Aorta (tissue), 5 donors: ENCODE measurements around the gene CSKMT. TPM values are rescaled to one million over a fixed set of nuclear protein-coding genes. Genes with fewer than 3 reads are reported as not detected.
"Not testable (repeated sequence)": the region's sequence is repeated elsewhere in the genome, so short reads cannot be mapped to it uniquely, and the experiment has no call there.

Experiments
- ATAC-seq: fragments of 200-7000 bp; cut with Tn5 transposase; one replicate; pipeline ENCODE4 v1.9.1; 2022; ENCODE audit warnings: moderate library complexity; ENCODE audit not compliant: low FRiP score
- DNase-seq, 2 donors: peaks; one replicate each; pipeline ENCODE4 v3.0.0-alpha.2; 2020
- H3K27ac ChIP-seq, 2 donors: one replicate each; pipeline ENCODE4 v1.5.1; 2013; ENCODE audit warnings: low read length in 2 of 2, mild to moderate bottlenecking in 2 of 2, moderate library complexity in 2 of 2, control low read depth in 1 of 2, inconsistent platforms in 1 of 2, low read depth in 1 of 2
- H3K27me3 ChIP-seq, 2 donors: one replicate each; pipeline ENCODE4 v1.6.1; 2013; ENCODE audit warnings: control low read depth in 1 of 2, low read length in 1 of 2, mild to moderate bottlenecking in 1 of 2, moderate library complexity in 1 of 2; ENCODE audit not compliant: insufficient read depth in 2 of 2, control insufficient read depth in 1 of 2
- H3K36me3 ChIP-seq, 2 donors: one replicate each; pipeline ENCODE4 v1.6.1; 2013; ENCODE audit warnings: control low read depth in 1 of 2, low read length in 1 of 2, mild to moderate bottlenecking in 1 of 2; ENCODE audit not compliant: insufficient read depth in 2 of 2, control insufficient read depth in 1 of 2
- H3K4me1 ChIP-seq, 2 donors: one replicate each; pipeline ENCODE4 v1.6.1; 2013; ENCODE audit warnings: low read length in 2 of 2, control low read depth in 1 of 2, mild to moderate bottlenecking in 1 of 2, moderate library complexity in 1 of 2; ENCODE audit not compliant: insufficient read depth in 2 of 2, control insufficient read depth in 1 of 2
- H3K4me3 ChIP-seq, 2 donors: one replicate each; pipeline ENCODE4 v1.5.1; 2013; ENCODE audit warnings: low read length in 2 of 2, control low read depth in 1 of 2, mild to moderate bottlenecking in 1 of 2
- H3K9me3 ChIP-seq: one replicate; pipeline ENCODE4 v1.6.1; 2013; ENCODE audit warnings: mild to moderate bottlenecking, low read length; ENCODE audit not compliant: control insufficient read depth
- WGBS, 2 donors: extraction: QIAGEN DNeasy Blood & Tissue Kit; methylation state at CpG; one replicate each; pipeline ENCODE4 v1.1.7; 2013; 5-methylcytosine and 5-hydroxymethylcytosine counted together
- intact Hi-C, 2 donors: fragments of 100-400 bp; cut with DNase I; formaldehyde crosslinking; loops; one replicate each; pipeline versions ENCODE4 v1.14.2 to v1.15.0; 2022
- polyA plus RNA-seq, 2 donors: library from polyadenylated mRNA; stranded (reverse); fragments of 200-250 nt; gene quantifications; one replicate each; pipeline ENCODE4 v1.2.3, GENCODE V29; 2013
- total RNA-seq, 2 donors: library from RNA; stranded (reverse); fragmentation: NEBNext Ultra II Directional; extraction: Animal tissue kit (Norgen Biotek cat#: 25700); gene quantifications; one replicate each; pipeline ENCODE4 v1.2.1, GENCODE V29; 2021
- donor health status: healthy with polysubstance abuse.
- donor health status: Bipolar disorder and iron deficiency.
- donor health status: DM: no; HTN: no; CAD: no.
- donor health status: DM: no; HTN: no; CAD: no.
- donor health status: DM: yes; HTN: yes; CAD: no.

CSKMT gene
- total and polyA plus RNA-seq, 4 donors: 8.8 to 16.3 (median 11.4) TPM

- Histone ChIP-seq H3K27ac (no peak overlapping the region), H3K4me3 (no peak overlapping the region), H3K27me3 (no peaks in the 10 kb centered on the region), H3K36me3 (peaks cover 0 to 1% of the 10 kb centered on the region in 2 donors), H3K4me1 (peaks cover 2 to 8% of the 10 kb centered on the region in 2 donors), H3K9me3 (no peaks in the 10 kb centered on the region)
- ATAC-seq (no peak), DNase-seq (no peak)
- intact Hi-C loops: loop anchor here in 1 of 2 donors (5.0 kb wide), 1 partner anchor 65 kb away; the partner anchor contains the start of gene MTA2
- WGBS, 2 donors: 75 to 82% methylated on average over 2 of the region's 2 CpGs
Observed at GRCh38 chr11:62667460-62667859, 2.3 kb downstream of the CSKMT start.

DNA sequence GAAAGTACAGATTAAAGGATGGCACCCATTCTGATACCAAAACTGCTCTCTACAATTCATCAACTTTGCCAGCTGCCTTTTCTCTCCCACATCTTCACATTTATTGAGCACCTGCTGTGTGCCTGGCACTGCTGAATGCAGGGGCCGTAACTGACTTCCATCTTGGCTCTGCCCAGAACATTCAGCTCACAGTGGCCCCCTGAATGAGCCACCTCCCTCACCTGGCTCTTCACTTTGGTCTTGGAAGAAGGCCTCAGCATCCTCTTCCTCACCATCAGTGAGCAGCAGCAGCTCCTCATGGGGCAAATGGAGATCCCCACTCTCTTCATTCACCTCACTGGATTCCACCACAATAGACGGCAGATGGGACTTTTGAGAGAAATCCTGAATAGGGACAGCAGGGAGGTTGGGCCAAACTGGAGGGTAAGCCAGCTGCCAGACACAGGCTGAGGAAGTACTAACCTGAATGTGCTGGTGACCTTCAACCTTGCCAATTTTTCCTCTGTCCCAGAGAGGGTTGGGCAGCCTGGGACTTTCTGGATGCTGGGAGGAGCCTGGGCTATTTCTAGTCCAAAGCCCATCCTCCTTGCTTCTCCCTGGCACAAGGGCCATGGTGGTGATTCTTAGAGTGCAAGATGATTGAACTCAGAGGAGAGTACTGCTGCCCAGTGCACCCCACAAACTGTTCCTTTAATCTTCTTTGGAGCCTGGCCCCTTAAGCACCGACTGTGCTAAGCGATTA is 4.5 kb downstream of the CSKMT start:
- Histone ChIP-seq H3K4me1 (peaks cover 2 to 8% of the 10 kb centered on the region in 2 donors), H3K27ac (no peak overlapping the region), H3K27me3 (no peaks in the 10 kb centered on the region), H3K36me3 (no peaks in the 10 kb centered on the region), H3K9me3 (no peaks in the 10 kb centered on the region), H3K4me3 (no peak overlapping the region)
- no peak for ATAC-seq
- 78 to 80% methylated on average over 4 of the region's 4 CpGs for WGBS, 2 donors
- DNase-seq: no peak
- intact Hi-C loops: loop anchor here in 1 of 2 donors (5.0 kb wide), 2 partner anchors 38 to 67 kb away; partner anchors contain the start of genes BSCL2, GNG3 and MTA2

- DNase-seq: no peak
- peaks cover 2 to 6% of the 10 kb centered on the region in 2 donors for H3K4me1 ChIP-seq
- no peaks in the 10 kb centered on the region for H3K27me3 ChIP-seq
- H3K36me3 ChIP-seq: no peaks in the 10 kb centered on the region
- H3K4me3 ChIP-seq: peak overlapping the region; percentile 61 to 84
- peak overlapping the region in 1 of 2 donors; percentile 28 for H3K27ac ChIP-seq
- intact Hi-C loops: loop anchor here in 1 of 2 donors (5.0 kb wide), 1 partner anchor 36 kb away; the partner anchor contains the start of genes BSCL2 and GNG3
- H3K9me3 ChIP-seq: no peaks in the 10 kb centered on the region
- ATAC-seq: peak; percentile 45
- WGBS, 2 donors: 0% methylated on average over 17 of the region's 17 CpGs
Observed at GRCh38 chr11:62671236-62671607, 6.1 kb downstream of the CSKMT start.

GRCh38 chr11:62671608-62672389 is 6.7 kb downstream of the CSKMT start, which contains the start of the genes LBHD1 and UQCC3:
TSS of gene LBHD1 (minus strand) at chr11:62672267. CDS start at chr11:62670031, 2,236 bp downstream.
TSS of gene UQCC3 (plus strand) at chr11:62671673. CDS start at chr11:62671746, 73 bp downstream.
- peaks cover 0 to under 1% of the 10 kb centered on the region in 2 donors for H3K4me1 ChIP-seq
- peak within 1 kb of the TSS; percentile 1 to 63 for H3K27ac ChIP-seq
- 0 to 1% methylated on average over 59 of the region's 59 CpGs for WGBS, 2 donors
- peak; percentile 92 for ATAC-seq
- H3K27me3 ChIP-seq: no peaks in the 10 kb centered on the region
- DNase-seq: peak; percentile 82 to 89
- no peaks in the 10 kb centered on the region for H3K9me3 ChIP-seq
- intact Hi-C loops: loop anchor here in 1 of 2 donors (5.0 kb wide), 1 partner anchor 36 kb away; the partner anchor contains the start of genes BSCL2 and GNG3
- peaks cover 0 to 3% of the 10 kb centered on the region in 2 donors for H3K36me3 ChIP-seq
- peak within 1 kb of the TSS; percentile 61 to 84 for H3K4me3 ChIP-seq

- Histone ChIP-seq H3K27ac (no peak overlapping the region), H3K27me3 (no peaks in the 10 kb centered on the region)
- WGBS, 2 donors: 76 to 81% methylated on average over 2 of the region's 2 CpGs
Observed at GRCh38 chr11:62673196-62673525, 8.0 kb downstream of the CSKMT start.

GRCh38 chr11:62675415-62675814 is 10.3 kb downstream of the CSKMT start:
- H3K27ac ChIP-seq, DNase-seq, H3K4me3 ChIP-seq, H3K4me1 ChIP-seq, H3K9me3 ChIP-seq, H3K27me3 ChIP-seq, intact Hi-C loops, H3K36me3 ChIP-seq, ATAC-seq: not testable (repeated sequence)
- 91% methylated on average over 10 of the region's 10 CpGs for WGBS, 2 donors

More at GRCh38 chr11:62673196-62673525, 8.0 kb downstream of the CSKMT start:
- Histone ChIP-seq H3K36me3 (peaks cover 0 to 3% of the 10 kb centered on the region in 2 donors), H3K4me3 (no peak overlapping the region), H3K9me3 (no peaks in the 10 kb centered on the region), H3K4me1 (no peaks in the 10 kb centered on the region)
- no peak for ATAC-seq
- DNase-seq: no peak
- intact Hi-C loops: loop anchor here in 1 of 2 donors (5.0 kb wide), 1 partner anchor 34 kb away; the partner anchor contains the start of genes BSCL2 and GNG3

DNA sequence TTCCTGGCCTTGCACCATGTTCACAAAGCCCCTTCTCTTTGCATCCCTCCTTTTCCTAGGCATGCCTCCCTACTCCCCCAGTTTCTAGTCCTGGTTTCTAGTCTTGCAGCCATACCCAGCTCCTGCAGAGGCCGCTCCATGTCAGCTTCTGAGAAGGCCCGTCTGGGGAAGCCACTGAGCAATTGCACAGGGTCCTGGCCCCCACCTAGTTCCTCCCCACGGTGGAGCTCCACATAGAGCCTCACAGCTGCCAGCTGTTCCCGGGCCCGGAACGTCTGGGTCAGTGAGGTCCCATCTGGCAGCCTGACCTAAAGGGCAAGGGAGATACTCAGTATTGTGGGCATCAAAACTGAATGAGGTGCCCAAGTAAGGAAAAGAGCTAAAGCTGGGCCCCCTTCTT is 11.6 kb downstream of the CSKMT start:
- intact Hi-C loops: no loop called here
- peaks cover 0 to 3% of the 10 kb centered on the region in 2 donors for H3K36me3 ChIP-seq
- H3K4me1 ChIP-seq: no peaks in the 10 kb centered on the region
- H3K27me3 ChIP-seq: no peaks in the 10 kb centered on the region
- no peak overlapping the region for H3K27ac ChIP-seq
- WGBS, 2 donors: 51 to 54% methylated on average over 6 of the region's 6 CpGs
- ATAC-seq (no peak), DNase-seq (no peak)
- H3K4me3 ChIP-seq: no peak overlapping the region
- no peaks in the 10 kb centered on the region for H3K9me3 ChIP-seq

DNA sequence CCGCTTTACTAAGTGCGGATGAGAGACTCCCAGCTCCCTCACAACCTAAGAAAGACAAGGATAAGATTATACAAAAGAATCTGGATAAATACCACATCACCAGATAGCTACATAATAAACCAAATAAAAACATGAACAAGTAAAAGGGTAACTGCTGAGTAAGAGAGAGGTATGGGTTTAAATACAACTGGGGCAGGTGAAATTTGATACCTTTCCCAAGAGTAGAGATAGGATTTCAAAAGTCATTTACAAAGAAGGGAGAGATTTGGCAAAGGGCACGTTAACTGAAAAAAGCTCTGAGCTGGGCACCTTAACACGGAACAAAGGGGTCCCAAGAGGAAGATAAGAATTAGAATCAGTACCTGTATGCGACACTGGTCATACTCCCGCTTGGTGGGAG is 12.0 kb downstream of the CSKMT start:
- Histone ChIP-seq H3K4me3 (no peak overlapping the region), H3K36me3 (peaks cover 0 to 3% of the 10 kb centered on the region in 2 donors), H3K27ac (no peak overlapping the region), H3K27me3 (no peaks in the 10 kb centered on the region), H3K9me3 (no peaks in the 10 kb centered on the region), H3K4me1 (no peaks in the 10 kb centered on the region)
- 76 to 81% methylated on average over 6 of the region's 6 CpGs for WGBS, 2 donors
- intact Hi-C loops: no loop called here
- DNase-seq: no peak
- no peak for ATAC-seq
